Measurements from ENCODE around the gene ATP7A. TPM values are rescaled to one million over a fixed set of nuclear protein-coding genes. Genes with fewer than 3 reads are reported as not detected.

Gene ATP7A
- total RNA-seq, 1 experiment from 2014 or later, result 2.1 TPM

- no peak overlapping the region for H3K27ac Mint-ChIP-seq
- Histone ChIP-seq H2BK15ac (ENCODE audit: low read depth, low read length) (no peak overlapping the region), H3K9ac (ENCODE audit: extremely low read depth, insufficient read length, low read length) (no peak overlapping the region), H3K79me1 (ENCODE audit: insufficient read depth, low read depth, low read length, poor library complexity, severe bottlenecking) (no peaks in the 10 kb centered on the region), H3K79me2 (ENCODE audit: insufficient read depth, low read length) (no peaks in the 10 kb centered on the region), H3K4me1 (ENCODE audit: insufficient read depth, low read length) (no peaks in the 10 kb centered on the region), H3K56ac (ENCODE audit: insufficient read length, low read depth, low read length) (no peak overlapping the region), H2BK20ac (ENCODE audit: low read depth, low read length, poor library complexity, severe bottlenecking) (no peak overlapping the region), H3K14ac (ENCODE audit: insufficient read depth, low read length) (no peak overlapping the region), H3K18ac (ENCODE audit: insufficient read length, low read depth, low read length) (no peak overlapping the region), H2BK5ac (ENCODE audit: insufficient read length, low read length) (no peak overlapping the region), H3K9me3 (ENCODE audit: control insufficient read depth, low read depth, low read length) (peaks cover 11% of the 10 kb centered on the region), H3T11ph (ENCODE audit: low read length) (no peak overlapping the region), H4K8ac (replicated peaks; ENCODE audit: insufficient read length, low read depth, low read length) (no peak overlapping the region), H3K23ac (ENCODE audit: insufficient read length, low read depth, low read length) (no peak overlapping the region), H2BK12ac (ENCODE audit: insufficient read length, low read depth, low read length) (no peak overlapping the region), H3K23me2 (ENCODE audit: insufficient read length, low read depth, low read length, poor library complexity, severe bottlenecking) (no peaks in the 10 kb centered on the region), H4K20me1 (ENCODE audit: control insufficient read depth, insufficient read depth, insufficient read length) (no peaks in the 10 kb centered on the region), H4K5ac (ENCODE audit: insufficient read length, low read depth, low read length) (no peak overlapping the region), H2AK5ac (ENCODE audit: insufficient read length, low read length) (no peak overlapping the region), H2AFZ (ENCODE audit: low read length) (no peak overlapping the region), H3K27me3 (ENCODE audit: insufficient read depth, low read length) (no peaks in the 10 kb centered on the region), H2BK120ac (ENCODE audit: low read depth, low read length, poor library complexity, severe bottlenecking) (no peak overlapping the region), H4K91ac (ENCODE audit: insufficient read length, low read depth, low read length) (no peak overlapping the region), H3K27ac (ENCODE audit: insufficient read length, low read depth, low read length) (no peak overlapping the region), H3K4me2 (ENCODE audit: insufficient read depth, insufficient read length, low read length) (no peak overlapping the region), H3K4ac (ENCODE audit: low read depth, low read length) (no peak overlapping the region)
- H3K9me3 Mint-ChIP-seq, result peaks cover 55% of the 10 kb centered on the region in 2 experiments
- no peak overlapping the region for H3K4me3 Mint-ChIP-seq
- H3K4me1 Mint-ChIP-seq, result no peaks in the 10 kb centered on the region
- no peak for DNase-seq
- TF ChIP-seq, protein P1, sequence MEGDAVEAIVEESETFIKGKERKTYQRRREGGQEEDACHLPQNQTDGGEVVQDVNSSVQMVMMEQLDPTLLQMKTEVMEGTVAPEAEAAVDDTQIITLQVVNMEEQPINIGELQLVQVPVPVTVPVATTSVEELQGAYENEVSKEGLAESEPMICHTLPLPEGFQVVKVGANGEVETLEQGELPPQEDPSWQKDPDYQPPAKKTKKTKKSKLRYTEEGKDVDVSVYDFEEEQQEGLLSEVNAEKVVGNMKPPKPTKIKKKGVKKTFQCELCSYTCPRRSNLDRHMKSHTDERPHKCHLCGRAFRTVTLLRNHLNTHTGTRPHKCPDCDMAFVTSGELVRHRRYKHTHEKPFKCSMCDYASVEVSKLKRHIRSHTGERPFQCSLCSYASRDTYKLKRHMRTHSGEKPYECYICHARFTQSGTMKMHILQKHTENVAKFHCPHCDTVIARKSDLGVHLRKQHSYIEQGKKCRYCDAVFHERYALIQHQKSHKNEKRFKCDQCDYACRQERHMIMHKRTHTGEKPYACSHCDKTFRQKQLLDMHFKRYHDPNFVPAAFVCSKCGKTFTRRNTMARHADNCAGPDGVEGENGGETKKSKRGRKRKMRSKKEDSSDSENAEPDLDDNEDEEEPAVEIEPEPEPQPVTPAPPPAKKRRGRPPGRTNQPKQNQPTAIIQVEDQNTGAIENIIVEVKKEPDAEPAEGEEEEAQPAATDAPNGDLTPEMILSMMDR (conservative IDR thresholded peaks at IDR 0.05), result peak; percentile 51; the same call in 2 of the 3 replicates
- WGBS (ENCODE audit: extremely low coverage, insufficient read length, low lambda C conversion rate), result no CpG with 5 or more reads among the region's 2 CpGs
- H3K27me3 Mint-ChIP-seq (ENCODE audit: low read depth), result no peaks in the 10 kb centered on the region
- H3K36me3 Mint-ChIP-seq (ENCODE audit: insufficient read depth in 1 of 3, low read depth in 3 of 3), result peaks cover 0 to 4% (median 2%) of the 10 kb centered on the region in 3 experiments; a peak in 2 of 7 replicates
These were observed 119.2 kb downstream of the ATP7A start for GRCh38 chrX:78029663-78030062.
